ENCODE results near the gene MIGA2. TPM values are rescaled to one million over a fixed set of nuclear protein-coding genes. Genes with fewer than 3 reads are reported as not detected.

Gene MIGA2
- total and polyA plus RNA-seq, 9 of the 15 experiments (the other 6 are each of a cell fraction or from before 2014, with no cell fraction given), result 0.15 to 54.1 (median 18.0) TPM

DNA sequence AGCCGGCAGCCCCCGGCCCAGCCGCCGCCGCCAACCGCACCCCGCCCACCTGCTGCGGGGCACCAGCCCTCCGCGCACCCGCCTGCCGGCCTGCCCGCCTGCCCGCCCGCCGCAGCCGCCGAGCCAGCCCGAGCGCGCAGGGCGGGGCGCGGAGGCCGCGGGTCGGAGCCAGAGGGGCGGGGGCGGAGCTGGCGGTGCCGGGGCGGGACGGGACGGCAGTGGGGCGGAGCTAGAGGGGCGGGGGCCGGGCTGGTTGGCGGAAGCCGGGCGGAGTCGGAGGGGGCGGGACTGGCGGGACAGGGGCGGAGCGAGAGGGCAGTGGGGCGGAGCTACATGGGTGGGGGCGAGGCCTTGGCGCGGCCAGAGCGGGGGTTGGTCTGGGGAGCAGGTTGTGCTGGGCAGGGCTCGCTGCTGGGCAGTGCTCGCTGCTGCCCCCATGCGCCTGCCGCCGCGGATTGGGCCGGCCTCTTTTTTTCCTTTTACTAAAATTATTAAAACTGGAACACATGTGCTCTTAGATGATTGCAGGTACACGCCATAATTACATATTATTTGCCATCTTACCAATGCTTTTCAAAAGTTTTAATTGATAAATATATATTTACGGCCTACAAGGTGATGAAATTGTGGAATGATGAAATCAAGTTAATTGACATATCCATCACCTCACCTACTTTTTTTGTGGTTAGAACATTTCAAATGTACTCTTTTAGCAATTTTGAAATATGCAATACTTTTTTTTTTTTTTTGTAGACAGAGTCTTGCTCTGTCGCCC lies 8.0 kb upstream of the MIGA2 start, which contains the start of gene SH3GLB2 (continued):
- TF ChIP-seq ZNF407 (IDR thresholded peaks at IDR 0.05; ENCODE audit: low read depth), result no peak
- TF ChIP-seq, protein P1, sequence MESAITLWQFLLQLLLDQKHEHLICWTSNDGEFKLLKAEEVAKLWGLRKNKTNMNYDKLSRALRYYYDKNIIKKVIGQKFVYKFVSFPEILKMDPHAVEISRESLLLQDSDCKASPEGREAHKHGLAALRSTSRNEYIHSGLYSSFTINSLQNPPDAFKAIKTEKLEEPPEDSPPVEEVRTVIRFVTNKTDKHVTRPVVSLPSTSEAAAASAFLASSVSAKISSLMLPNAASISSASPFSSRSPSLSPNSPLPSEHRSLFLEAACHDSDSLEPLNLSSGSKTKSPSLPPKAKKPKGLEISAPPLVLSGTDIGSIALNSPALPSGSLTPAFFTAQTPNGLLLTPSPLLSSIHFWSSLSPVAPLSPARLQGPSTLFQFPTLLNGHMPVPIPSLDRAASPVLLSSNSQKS (CRISPR knock-in tag; IDR thresholded peaks at IDR 0.05), result no peak
- no peak for TF ChIP-seq POLR2H (tag; IDR thresholded peaks at IDR 0.05; ENCODE audit: low read depth)
- TF ChIP-seq ZNF253 (CRISPR knock-in tag; conservative IDR thresholded peaks at IDR 0.05), result no peak
- no peak for TF ChIP-seq MCM2 (IDR thresholded peaks at IDR 0.05; ENCODE audit: low read depth)
- TF ChIP-seq HLTF (IDR thresholded peaks at IDR 0.05), result no peak
- TF ChIP-seq FOXP1 (CRISPR knock-in tag; IDR thresholded peaks at IDR 0.05), result peak; percentile 27; the same call in 1 of the 2 replicates
- peak in 1 of 3 experiments; percentile 15 for TF ChIP-seq YY1 (IDR thresholded peaks at IDR 0.05; ENCODE audit: borderline replicate concordance in 1 of 3, control insufficient read depth in 1 of 3, extremely low read depth in 1 of 3, insufficient read depth in 3 of 3, insufficient read length in 1 of 3, insufficient replicate concordance in 2 of 3, low read depth in 1 of 3, low read length in 2 of 3)
- TF ChIP-seq NONO (IDR thresholded peaks at IDR 0.05; ENCODE audit: low read depth in 2 of 2, low read length in 1 of 2), result peak in 1 of 2 experiments; percentile 63; a peak in 1 of 4 replicates
- no peak for TF ChIP-seq ZNF584 (CRISPR knock-in tag; IDR thresholded peaks at IDR 0.05; ENCODE audit: low read depth)
- TF ChIP-seq ZNF695 (CRISPR knock-in tag; IDR thresholded peaks at IDR 0.05), result no peak
- TF ChIP-seq ZBTB12 (CRISPR knock-in tag; IDR thresholded peaks at IDR 0.05), result no peak
- no peak for TF ChIP-seq PURB (CRISPR knock-in tag; IDR thresholded peaks at IDR 0.05; ENCODE audit: low read depth)
